ENCODE results near the gene B3GAT1. TPM values are rescaled to one million over a fixed set of nuclear protein-coding genes. Genes with fewer than 3 reads are reported as not detected.

The B3GAT1 gene
- total RNA-seq, 1 experiment from 2014 or later: 0.10 TPM

DNA sequence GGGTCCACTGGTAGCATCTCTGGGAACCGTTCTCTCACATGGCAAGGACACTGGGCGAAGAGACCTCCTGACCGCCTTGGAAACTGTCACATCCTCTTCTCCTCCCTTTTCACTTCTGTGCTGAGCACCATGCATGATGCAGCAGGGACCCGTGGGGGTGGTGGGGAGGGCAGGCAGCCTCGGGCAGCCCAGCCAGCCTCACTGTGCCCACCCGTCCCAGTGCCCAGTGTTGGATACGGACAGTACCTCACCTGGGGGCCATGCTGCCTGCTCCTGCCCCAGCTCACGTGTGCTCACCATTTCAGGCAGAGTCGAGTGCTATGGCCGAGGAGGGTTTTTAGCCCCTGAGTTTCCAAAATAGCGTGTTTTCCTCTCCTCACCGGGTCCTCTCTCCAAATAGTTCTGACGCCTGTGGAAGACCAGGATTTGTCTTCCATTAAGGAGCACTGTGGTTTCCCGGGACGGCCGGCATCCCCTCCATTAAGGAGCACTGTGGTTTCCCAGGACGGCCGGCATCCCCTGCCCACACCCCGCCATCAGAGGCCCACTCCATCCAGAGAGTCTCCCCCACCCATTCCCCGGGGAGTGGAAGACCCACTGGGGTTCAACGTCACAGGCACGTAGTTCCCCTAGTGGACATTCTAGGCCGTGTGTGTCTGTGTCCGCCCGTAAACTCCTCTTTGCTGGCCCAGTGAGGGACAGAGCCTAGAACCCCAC is 22.4 kb downstream of the B3GAT1 start:
- Histone ChIP-seq H3K36me3 (ENCODE audit: control insufficient read depth, insufficient read depth, low read length) (no peaks in the 10 kb centered on the region), H3K27ac (ENCODE audit: low read length) (no peak overlapping the region), H3K4me1 (ENCODE audit: control insufficient read depth, insufficient read depth, low read length) (no peaks in the 10 kb centered on the region), H3K27me3 (ENCODE audit: control insufficient read depth, insufficient read depth, low read length) (peaks cover 6% of the 10 kb centered on the region), H3K9me3 (ENCODE audit: control insufficient read depth, insufficient read depth, low read depth, low read length) (no peaks in the 10 kb centered on the region), H3K4me3 (ENCODE audit: low read depth in 2 of 2, low read length in 2 of 2) (no peak overlapping the region)
- no peak for TF ChIP-seq TCF7L2 (IDR thresholded peaks at IDR 0.05; ENCODE audit: low read depth, low read length)
- TF ChIP-seq POLR2AphosphoS5 (IDR thresholded peaks at IDR 0.05; ENCODE audit: low read depth, low read length): no peak
- TF ChIP-seq, protein P1, sequence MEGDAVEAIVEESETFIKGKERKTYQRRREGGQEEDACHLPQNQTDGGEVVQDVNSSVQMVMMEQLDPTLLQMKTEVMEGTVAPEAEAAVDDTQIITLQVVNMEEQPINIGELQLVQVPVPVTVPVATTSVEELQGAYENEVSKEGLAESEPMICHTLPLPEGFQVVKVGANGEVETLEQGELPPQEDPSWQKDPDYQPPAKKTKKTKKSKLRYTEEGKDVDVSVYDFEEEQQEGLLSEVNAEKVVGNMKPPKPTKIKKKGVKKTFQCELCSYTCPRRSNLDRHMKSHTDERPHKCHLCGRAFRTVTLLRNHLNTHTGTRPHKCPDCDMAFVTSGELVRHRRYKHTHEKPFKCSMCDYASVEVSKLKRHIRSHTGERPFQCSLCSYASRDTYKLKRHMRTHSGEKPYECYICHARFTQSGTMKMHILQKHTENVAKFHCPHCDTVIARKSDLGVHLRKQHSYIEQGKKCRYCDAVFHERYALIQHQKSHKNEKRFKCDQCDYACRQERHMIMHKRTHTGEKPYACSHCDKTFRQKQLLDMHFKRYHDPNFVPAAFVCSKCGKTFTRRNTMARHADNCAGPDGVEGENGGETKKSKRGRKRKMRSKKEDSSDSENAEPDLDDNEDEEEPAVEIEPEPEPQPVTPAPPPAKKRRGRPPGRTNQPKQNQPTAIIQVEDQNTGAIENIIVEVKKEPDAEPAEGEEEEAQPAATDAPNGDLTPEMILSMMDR (IDR thresholded peaks at IDR 0.05): no peak
- TF ChIP-seq, protein P2, sequence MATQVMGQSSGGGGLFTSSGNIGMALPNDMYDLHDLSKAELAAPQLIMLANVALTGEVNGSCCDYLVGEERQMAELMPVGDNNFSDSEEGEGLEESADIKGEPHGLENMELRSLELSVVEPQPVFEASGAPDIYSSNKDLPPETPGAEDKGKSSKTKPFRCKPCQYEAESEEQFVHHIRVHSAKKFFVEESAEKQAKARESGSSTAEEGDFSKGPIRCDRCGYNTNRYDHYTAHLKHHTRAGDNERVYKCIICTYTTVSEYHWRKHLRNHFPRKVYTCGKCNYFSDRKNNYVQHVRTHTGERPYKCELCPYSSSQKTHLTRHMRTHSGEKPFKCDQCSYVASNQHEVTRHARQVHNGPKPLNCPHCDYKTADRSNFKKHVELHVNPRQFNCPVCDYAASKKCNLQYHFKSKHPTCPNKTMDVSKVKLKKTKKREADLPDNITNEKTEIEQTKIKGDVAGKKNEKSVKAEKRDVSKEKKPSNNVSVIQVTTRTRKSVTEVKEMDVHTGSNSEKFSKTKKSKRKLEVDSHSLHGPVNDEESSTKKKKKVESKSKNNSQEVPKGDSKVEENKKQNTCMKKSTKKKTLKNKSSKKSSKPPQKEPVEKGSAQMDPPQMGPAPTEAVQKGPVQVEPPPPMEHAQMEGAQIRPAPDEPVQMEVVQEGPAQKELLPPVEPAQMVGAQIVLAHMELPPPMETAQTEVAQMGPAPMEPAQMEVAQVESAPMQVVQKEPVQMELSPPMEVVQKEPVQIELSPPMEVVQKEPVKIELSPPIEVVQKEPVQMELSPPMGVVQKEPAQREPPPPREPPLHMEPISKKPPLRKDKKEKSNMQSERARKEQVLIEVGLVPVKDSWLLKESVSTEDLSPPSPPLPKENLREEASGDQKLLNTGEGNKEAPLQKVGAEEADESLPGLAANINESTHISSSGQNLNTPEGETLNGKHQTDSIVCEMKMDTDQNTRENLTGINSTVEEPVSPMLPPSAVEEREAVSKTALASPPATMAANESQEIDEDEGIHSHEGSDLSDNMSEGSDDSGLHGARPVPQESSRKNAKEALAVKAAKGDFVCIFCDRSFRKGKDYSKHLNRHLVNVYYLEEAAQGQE (IDR thresholded peaks at IDR 0.05; ENCODE audit: insufficient read depth in 1 of 2, low read depth in 2 of 2, low read length in 1 of 2): no peak
- no peak for TF ChIP-seq SIN3A (IDR thresholded peaks at IDR 0.05; ENCODE audit: borderline replicate concordance, insufficient read depth, low read depth, low read length)
- ATAC-seq (no peak), DNase-seq (ENCODE audit: low read depth, low spot score) (no peak)
- ChIA-PET POLR2A (no interaction called here), CTCF (no interaction called here)
- in situ Hi-C loops (cut with HindIII; ENCODE audit: low pct_unique_long_range_greater_than_20kb, low sequenced_read_pairs) (no loop called here), intact Hi-C loops (cut with micrococcal nuclease; ENCODE audit: unreplicated experiment) (no loop called here)
- BruUV-seq (replicated peaks): no TSS peak

DNA sequence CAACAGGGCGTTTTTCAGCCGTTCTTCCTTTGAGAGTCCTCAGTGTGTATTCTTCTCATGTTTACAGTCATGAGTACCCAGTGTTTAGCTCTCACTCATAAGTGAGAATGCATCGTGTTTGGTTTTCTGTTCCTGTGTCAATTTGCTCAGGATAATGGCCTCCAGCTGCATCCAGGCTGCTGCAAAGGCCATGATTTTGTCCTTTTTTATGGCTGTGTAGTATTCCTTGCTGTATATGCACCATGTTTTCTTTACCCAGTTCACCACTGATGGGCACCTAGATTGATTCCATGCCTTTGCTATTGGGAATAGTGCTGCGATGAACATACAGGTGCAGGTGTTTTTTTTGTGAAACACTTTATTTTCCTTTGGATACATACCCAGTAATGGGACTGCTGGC is 23.5 kb downstream of the B3GAT1 start:
- intact Hi-C loops (cut with micrococcal nuclease; ENCODE audit: unreplicated experiment) (no loop called here), in situ Hi-C loops (cut with HindIII; ENCODE audit: low pct_unique_long_range_greater_than_20kb, low sequenced_read_pairs) (no loop called here)
- Histone ChIP-seq H3K27me3 (ENCODE audit: control insufficient read depth, insufficient read depth, low read length) (peaks cover 6% of the 10 kb centered on the region), H3K4me1 (ENCODE audit: control insufficient read depth, insufficient read depth, low read length) (no peaks in the 10 kb centered on the region), H3K36me3 (ENCODE audit: control insufficient read depth, insufficient read depth, low read length) (no peaks in the 10 kb centered on the region), H3K4me3 (ENCODE audit: low read depth in 2 of 2, low read length in 2 of 2) (no peak overlapping the region), H3K9me3 (ENCODE audit: control insufficient read depth, insufficient read depth, low read depth, low read length) (no peaks in the 10 kb centered on the region), H3K27ac (ENCODE audit: low read length) (no peak overlapping the region)
- DNase-seq (ENCODE audit: low read depth, low spot score) (no peak), ATAC-seq (no peak)
- TF ChIP-seq, protein P2 (IDR thresholded peaks at IDR 0.05; ENCODE audit: insufficient read depth in 1 of 2, low read depth in 2 of 2, low read length in 1 of 2): no peak
- ChIA-PET POLR2A (no interaction called here), CTCF (no interaction called here)
- BruUV-seq (replicated peaks): no TSS peak
